Epithelial cell of proximal tubule (primary cell): ENCODE measurements around the gene INF2. TPM values are rescaled to one million over a fixed set of nuclear protein-coding genes. Genes with fewer than 3 reads are reported as not detected.

ENCODE experiments used
- DNase-seq: peaks from one replicate; pipeline ENCODE4 v3.0.0-alpha.2; 2011; ENCODE audit warnings: low read depth
- H3K4me3 ChIP-seq: 2 replicates; pipeline ENCODE4 v1.5.1; 2011; ENCODE audit warnings: low read depth, mild to moderate bottlenecking, low read length
- total RNA-seq: library from RNA; depleted of rRNA; stranded (reverse); fragments of >200 nt; gene quantifications from 2 replicates; pipeline ENCODE4 v1.2.3, GENCODE V29; 2015
- TF ChIP-seq, protein P1 (sequence below): conservative IDR thresholded peaks from 2 replicates; pipeline ENCODE4 v1.5.1; 2012; ENCODE audit warnings: low read depth, mild to moderate bottlenecking, low read length

Gene INF2
- total RNA-seq, 1 donor from 2014 or later: 100 TPM

GRCh38 chr14:104694475-104694950, 5.1 kb downstream of the INF2 start:
- no peak for DNase-seq
- TF ChIP-seq, protein P1, sequence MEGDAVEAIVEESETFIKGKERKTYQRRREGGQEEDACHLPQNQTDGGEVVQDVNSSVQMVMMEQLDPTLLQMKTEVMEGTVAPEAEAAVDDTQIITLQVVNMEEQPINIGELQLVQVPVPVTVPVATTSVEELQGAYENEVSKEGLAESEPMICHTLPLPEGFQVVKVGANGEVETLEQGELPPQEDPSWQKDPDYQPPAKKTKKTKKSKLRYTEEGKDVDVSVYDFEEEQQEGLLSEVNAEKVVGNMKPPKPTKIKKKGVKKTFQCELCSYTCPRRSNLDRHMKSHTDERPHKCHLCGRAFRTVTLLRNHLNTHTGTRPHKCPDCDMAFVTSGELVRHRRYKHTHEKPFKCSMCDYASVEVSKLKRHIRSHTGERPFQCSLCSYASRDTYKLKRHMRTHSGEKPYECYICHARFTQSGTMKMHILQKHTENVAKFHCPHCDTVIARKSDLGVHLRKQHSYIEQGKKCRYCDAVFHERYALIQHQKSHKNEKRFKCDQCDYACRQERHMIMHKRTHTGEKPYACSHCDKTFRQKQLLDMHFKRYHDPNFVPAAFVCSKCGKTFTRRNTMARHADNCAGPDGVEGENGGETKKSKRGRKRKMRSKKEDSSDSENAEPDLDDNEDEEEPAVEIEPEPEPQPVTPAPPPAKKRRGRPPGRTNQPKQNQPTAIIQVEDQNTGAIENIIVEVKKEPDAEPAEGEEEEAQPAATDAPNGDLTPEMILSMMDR: no peak
- H3K4me3 ChIP-seq: no peak overlapping the region

DNA sequence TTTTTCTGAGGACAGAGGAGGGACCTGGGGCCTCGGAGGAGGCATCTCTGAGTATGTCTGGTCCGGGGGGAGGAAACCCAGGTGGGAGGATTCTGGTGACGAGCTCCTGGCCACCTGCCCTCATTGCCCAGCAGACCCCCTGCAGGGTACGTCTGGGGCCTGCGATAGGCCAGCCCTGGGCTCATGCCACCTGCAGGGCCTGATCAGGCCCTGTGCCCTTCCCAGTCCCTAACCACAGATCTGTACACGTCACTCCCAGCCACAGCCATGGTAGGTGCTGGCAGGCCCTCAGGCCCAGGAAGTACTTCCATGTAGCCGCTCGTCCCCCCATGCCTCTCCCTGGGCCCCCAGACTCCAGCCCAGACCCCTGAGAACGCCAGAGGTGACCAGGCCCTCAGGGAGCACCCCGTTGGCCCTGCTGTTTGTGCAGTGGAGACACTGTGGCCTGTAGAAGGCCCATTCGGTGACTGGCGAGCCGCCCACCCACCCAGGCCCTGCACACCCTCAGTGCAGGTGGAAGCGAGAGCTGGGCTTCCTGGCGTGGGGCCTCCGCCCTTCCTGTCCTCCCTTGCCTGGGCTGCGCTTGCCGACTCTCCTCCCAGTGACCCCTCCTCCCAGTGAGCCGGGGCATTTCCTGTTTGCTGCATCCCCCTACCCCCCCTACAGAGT, 5.7 kb downstream of the INF2 start:
- no peak for DNase-seq
- no peak overlapping the region for H3K4me3 ChIP-seq
- TF ChIP-seq, protein P1: no peak

- no peak overlapping the region for H3K4me3 ChIP-seq
- TF ChIP-seq, protein P1: no peak
Measured at GRCh38 chr14:104695660-104696000, 6.2 kb downstream of the INF2 start.

GRCh38 chr14:104696671-104697316, 7.4 kb downstream of the INF2 start:
- TF ChIP-seq, protein P1: no peak
- H3K4me3 ChIP-seq: no peak overlapping the region
- DNase-seq: no peak

More at GRCh38 chr14:104695660-104696000, 6.2 kb downstream of the INF2 start:
- no peak for DNase-seq

GRCh38 chr14:104697317-104697703, 7.9 kb downstream of the INF2 start:
- TF ChIP-seq, protein P1: no peak
- no peak overlapping the region for H3K4me3 ChIP-seq
- no peak for DNase-seq

- TF ChIP-seq, protein P1: no peak
Measured at GRCh38 chr14:104697892-104698583, 8.6 kb downstream of the INF2 start.

More at GRCh38 chr14:104697892-104698583, 8.6 kb downstream of the INF2 start:
- no peak overlapping the region for H3K4me3 ChIP-seq
- no peak for DNase-seq
